Fibroblast of peridontal ligament (primary cell): ENCODE data around the gene ATRAID.
A peak's percentile ranks its signal among the peaks of the same experiment; 100 is the strongest.
"Not testable (repeated sequence)": the region's sequence is repeated elsewhere in the genome, so short reads cannot be mapped to it uniquely, and the experiment has no call there.

Source experiments
- DNase-seq: peaks from one replicate; pipeline ENCODE4 v3.0.0-alpha.2; 2010; ENCODE audit errors: extremely low read depth

The ATRAID gene

GRCh38 chr2:27211943-27212625 is at the start of gene ATRAID, which contains the start of gene SLC5A6:
Gene ATRAID, plus strand, starts transcription at chr2:27212041. Its CDS starts 328 bp downstream, at chr2:27212369.
Gene SLC5A6, minus strand, starts transcription at chr2:27212268. Its CDS starts 4,618 bp downstream, at chr2:27207650.
- DNase-seq: peak; percentile 82

GRCh38 chr2:27162151-27163121 is 49.4 kb upstream of the ATRAID start:
- DNase-seq: peak; percentile 47

- DNase-seq: no peak
These were observed 46.7 kb upstream of the ATRAID start for GRCh38 chr2:27164960-27165763.

GRCh38 chr2:27170581-27171337 is 41.1 kb upstream of the ATRAID start:
- no peak for DNase-seq

GRCh38 chr2:27171351-27171848 is 40.4 kb upstream of the ATRAID start:
- DNase-seq: peak; percentile 26

GRCh38 chr2:27174638-27175037 is 37.2 kb upstream of the ATRAID start:
- no peak for DNase-seq

GRCh38 chr2:27175330-27175729 is 36.5 kb upstream of the ATRAID start:
- DNase-seq: peak; percentile 28

GRCh38 chr2:27175781-27176180 is 36.1 kb upstream of the ATRAID start:
- not testable (repeated sequence) for DNase-seq

- DNase-seq: no peak
These were observed 34.1 kb upstream of the ATRAID start for GRCh38 chr2:27177441-27178351.

GRCh38 chr2:27178469-27178868 is 33.4 kb upstream of the ATRAID start:
- no peak for DNase-seq

- no peak for DNase-seq
These were observed 32.4 kb upstream of the ATRAID start for GRCh38 chr2:27179344-27180000.

- peak; percentile 80 for DNase-seq
These were observed 29.5 kb upstream of the ATRAID start for GRCh38 chr2:27182346-27182745.

GRCh38 chr2:27184115-27184514 is 27.7 kb upstream of the ATRAID start:
- DNase-seq: peak; percentile 53

- DNase-seq: peak; percentile 88
These were observed 26.4 kb upstream of the ATRAID start for GRCh38 chr2:27185331-27186026.

GRCh38 chr2:27186613-27187345 is 25.1 kb upstream of the ATRAID start:
- DNase-seq: no peak

- DNase-seq: no peak
These were observed 21.9 kb upstream of the ATRAID start for GRCh38 chr2:27189989-27190388.

- peak; percentile 82 for DNase-seq
These were observed 20.6 kb upstream of the ATRAID start for GRCh38 chr2:27191070-27191829.
